ENCODE data around the gene EXPH5. TPM values are rescaled to one million over a fixed set of nuclear protein-coding genes. Genes with fewer than 3 reads are reported as not detected.
A peak's percentile ranks its signal among the peaks of the same experiment; 100 is the strongest.
"Not testable (repeated sequence)": the region's sequence is repeated elsewhere in the genome, so short reads cannot be mapped to it uniquely, and the experiment has no call there.

The EXPH5 gene, protein sequence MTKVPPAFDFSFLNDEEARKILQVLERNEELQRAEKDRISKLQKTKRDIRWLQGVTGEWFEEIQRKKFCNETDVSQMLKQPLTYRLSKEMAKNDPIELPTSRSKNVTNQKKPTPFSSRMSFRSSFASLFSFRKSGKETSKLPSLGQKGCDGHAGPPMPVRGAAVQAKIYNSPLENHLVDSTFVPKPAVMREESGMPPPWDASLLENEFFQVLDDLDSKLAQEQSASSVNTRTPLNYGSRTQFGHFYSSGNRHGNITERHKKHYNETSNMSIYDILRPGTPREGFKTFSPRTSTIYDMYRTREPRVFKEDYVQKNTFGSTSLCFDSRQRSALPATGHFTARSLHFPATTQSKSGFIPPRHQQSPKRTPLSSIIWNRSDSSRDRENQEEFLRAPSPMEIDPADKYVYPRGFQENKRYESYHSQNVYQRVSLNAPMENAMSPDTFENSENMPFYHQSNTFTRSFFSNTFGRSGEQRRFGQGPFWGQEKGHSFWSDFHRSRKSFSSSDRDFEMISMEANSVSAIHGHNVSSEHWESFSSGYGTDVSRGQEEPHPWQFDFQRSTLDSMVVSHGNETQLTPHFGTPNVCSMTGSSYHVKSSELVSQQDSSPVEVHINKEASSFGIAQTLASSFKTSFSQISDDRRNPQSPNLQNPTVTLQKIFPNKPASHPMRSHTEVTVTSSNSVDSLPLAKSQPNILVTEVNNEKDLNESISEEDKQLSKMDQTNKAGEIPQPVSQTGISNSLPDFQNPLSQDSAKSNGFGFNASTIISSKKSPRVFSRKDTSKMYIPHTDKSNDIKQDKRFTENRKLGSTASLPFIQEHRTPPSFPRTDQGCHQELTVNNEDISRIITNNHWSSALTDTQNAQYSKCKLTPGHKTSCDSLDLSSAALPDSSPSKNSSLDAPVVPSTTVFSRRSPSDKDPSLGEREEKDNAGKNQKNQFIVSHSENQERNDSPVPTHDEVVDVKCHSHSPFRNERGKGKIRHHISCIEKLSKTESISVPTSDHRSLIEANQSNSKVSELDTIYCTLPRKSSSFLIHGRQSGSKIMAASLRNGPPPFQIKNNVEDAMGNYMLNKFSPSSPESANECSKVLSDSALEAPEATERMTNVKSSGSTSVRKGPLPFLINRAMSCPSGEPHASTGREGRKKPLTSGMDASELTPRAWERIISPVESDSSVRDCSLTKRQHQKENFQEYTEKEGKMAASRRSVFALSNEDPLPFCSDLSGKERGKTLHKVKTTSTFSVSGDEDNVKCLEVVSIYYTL (N-terminal part only)
- 0.06 TPM for polyA plus RNA-seq (2013, experiment 1 of 2)
- 0.07 TPM for polyA plus RNA-seq (2013, experiment 2 of 2)

DNA sequence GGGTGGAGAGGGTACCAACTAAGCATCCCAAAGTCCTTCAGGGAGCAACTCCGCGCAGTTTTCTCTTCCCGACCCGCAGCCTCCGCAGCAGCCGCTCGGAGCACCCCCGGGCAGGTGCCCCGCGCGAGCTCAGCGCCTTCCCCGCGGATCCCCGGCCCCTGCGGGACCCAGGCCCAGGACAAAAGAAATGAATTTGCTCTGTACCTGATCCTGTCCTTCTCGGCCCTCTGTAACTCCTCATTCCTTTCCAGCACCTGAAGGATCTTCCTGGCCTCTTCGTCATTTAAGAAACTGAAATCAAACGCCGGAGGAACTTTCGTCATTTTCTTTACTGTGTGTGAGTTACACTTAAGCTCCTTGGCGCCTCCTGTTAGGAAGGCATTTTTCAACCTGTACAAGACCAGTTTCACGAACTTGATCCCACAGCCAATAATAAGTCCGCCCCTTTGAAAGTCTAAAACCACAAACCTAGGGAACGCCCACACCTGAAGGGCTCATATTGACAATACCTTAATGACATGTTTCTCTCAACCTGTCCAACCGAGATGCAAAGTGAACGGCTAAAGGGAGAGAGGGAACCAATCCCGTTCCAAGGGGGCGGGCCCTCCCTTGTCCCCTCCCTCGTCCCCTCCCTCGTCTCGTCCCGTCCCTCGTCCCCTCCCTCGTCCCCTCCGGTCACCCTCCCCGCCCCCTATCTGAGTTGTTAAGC, at the start of gene EXPH5:
Gene EXPH5 (minus strand): TSS at position 555 of the 709 bp plus-strand sequence. CDS start 232 bp downstream, at position 323.
- peak within 1 kb of the TSS; percentile 40 for H2BK120ac ChIP-seq (ENCODE audit: low read depth, low read length)
- H3K4ac ChIP-seq (ENCODE audit: low read depth in 1 of 2, low read length in 2 of 2): no peak within 1 kb of the TSS
- H3K18ac ChIP-seq (ENCODE audit: low read depth in 1 of 2, low read length in 2 of 2): peak within 1 kb of the TSS in 1 of 2 experiments; percentile 66
- H3K4me3 ChIP-seq (ENCODE audit: insufficient read depth in 1 of 2, low read depth in 1 of 2, low read length in 2 of 2): peak within 1 kb of the TSS; percentile 71 to 80
- H4K91ac ChIP-seq (ENCODE audit: low read length): no peak within 1 kb of the TSS
- no peaks in the 10 kb centered on the region for H3K9me3 ChIP-seq (ENCODE audit: control insufficient read depth, low read length)
- H3K23ac ChIP-seq (ENCODE audit: low read length in 2 of 2): no peak within 1 kb of the TSS
- H3K27me3 ChIP-seq (ENCODE audit: control insufficient read depth in 1 of 2, insufficient read depth in 1 of 2, low read length in 2 of 2): peaks cover 0 to 53% of the 10 kb centered on the region in 2 experiments
- DNase-seq: peak; percentile 77
- peaks cover 5% of the 10 kb centered on the region for H3K4me1 ChIP-seq (ENCODE audit: control insufficient read depth, insufficient read depth, low read depth, low read length)
- no peak within 1 kb of the TSS for H2BK5ac ChIP-seq (ENCODE audit: low read depth, low read length, poor library complexity, severe bottlenecking)
- H2BK12ac ChIP-seq (ENCODE audit: low read length in 2 of 2): no peak within 1 kb of the TSS
- peaks cover 2% of the 10 kb centered on the region for H3K79me1 ChIP-seq (replicated peaks; ENCODE audit: low read length, poor library complexity, severe bottlenecking)
- peak within 1 kb of the TSS; percentile 69 for H4K8ac ChIP-seq (ENCODE audit: low read length)
- H2BK15ac ChIP-seq (ENCODE audit: low read depth, poor library complexity, severe bottlenecking): peak within 1 kb of the TSS; percentile 48
- peak within 1 kb of the TSS; percentile 16 for H2AFZ ChIP-seq (ENCODE audit: low read depth, low read length)
- WGBS: under 1% methylated on average over 29 of the region's 37 CpGs
- no peaks in the 10 kb centered on the region for H3K36me3 ChIP-seq (ENCODE audit: control insufficient read depth in 1 of 2, insufficient read depth in 2 of 2, low read depth in 1 of 2, low read length in 2 of 2)
- peak within 1 kb of the TSS; percentile 20 for H3K9ac ChIP-seq (ENCODE audit: low read length)
- H2AK5ac ChIP-seq (ENCODE audit: low read length, severe bottlenecking): no peak within 1 kb of the TSS
- H3K14ac ChIP-seq (ENCODE audit: low read length in 2 of 2): no peak within 1 kb of the TSS
- H3K27ac ChIP-seq (ENCODE audit: low read length, poor library complexity, severe bottlenecking): no peak within 1 kb of the TSS
- peak within 1 kb of the TSS; percentile 81 for H3K4me2 ChIP-seq (ENCODE audit: low read length, poor library complexity, severe bottlenecking)

DNA sequence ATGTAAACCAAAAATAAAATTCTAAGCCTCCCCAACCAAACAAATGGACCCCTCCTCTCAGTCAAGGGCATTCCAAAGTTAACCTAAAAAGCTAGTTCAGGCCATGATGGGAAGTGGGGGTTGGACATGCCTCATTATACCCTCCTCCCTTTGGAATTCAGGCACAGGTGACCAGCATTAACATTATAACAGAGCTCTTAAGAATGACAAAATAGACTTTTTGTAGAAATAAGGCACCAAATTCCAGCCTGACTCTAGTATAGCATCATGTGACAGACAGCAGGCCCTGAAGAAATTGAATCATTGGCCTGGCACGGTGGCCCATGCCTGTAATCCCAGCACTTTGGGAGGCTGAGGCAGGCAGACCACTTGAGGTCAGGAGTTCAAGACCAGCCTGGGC, 48.2 kb upstream of the EXPH5 start:
- not testable (repeated sequence) for H2BK15ac ChIP-seq (ENCODE audit: low read depth, poor library complexity, severe bottlenecking); H2BK120ac ChIP-seq (ENCODE audit: low read depth, low read length); H3K18ac ChIP-seq (ENCODE audit: low read depth in 1 of 2, low read length in 2 of 2); H2AFZ ChIP-seq (ENCODE audit: low read depth, low read length); H4K8ac ChIP-seq (ENCODE audit: low read length); H3K4ac ChIP-seq (ENCODE audit: low read depth in 1 of 2, low read length in 2 of 2); H3K4me1 ChIP-seq (ENCODE audit: control insufficient read depth, insufficient read depth, low read depth, low read length); H3K79me1 ChIP-seq (replicated peaks; ENCODE audit: low read length, poor library complexity, severe bottlenecking); H2BK5ac ChIP-seq (ENCODE audit: low read depth, low read length, poor library complexity, severe bottlenecking); H3K4me2 ChIP-seq (ENCODE audit: low read length, poor library complexity, severe bottlenecking); H3K4me3 ChIP-seq (ENCODE audit: insufficient read depth in 1 of 2, low read depth in 1 of 2, low read length in 2 of 2); H3K27ac ChIP-seq (ENCODE audit: low read length, poor library complexity, severe bottlenecking); H3K23ac ChIP-seq (ENCODE audit: low read length in 2 of 2); H3K27me3 ChIP-seq (ENCODE audit: control insufficient read depth in 1 of 2, insufficient read depth in 1 of 2, low read length in 2 of 2); H3K9me3 ChIP-seq (ENCODE audit: control insufficient read depth, low read length); H2BK12ac ChIP-seq (ENCODE audit: low read length in 2 of 2); H3K36me3 ChIP-seq (ENCODE audit: control insufficient read depth in 1 of 2, insufficient read depth in 2 of 2, low read depth in 1 of 2, low read length in 2 of 2); DNase-seq; H2AK5ac ChIP-seq (ENCODE audit: low read length, severe bottlenecking); H3K9ac ChIP-seq (ENCODE audit: low read length); H4K91ac ChIP-seq (ENCODE audit: low read length); H3K14ac ChIP-seq (ENCODE audit: low read length in 2 of 2)
- WGBS: 71% methylated on average over 1 of the region's 1 CpG

DNA sequence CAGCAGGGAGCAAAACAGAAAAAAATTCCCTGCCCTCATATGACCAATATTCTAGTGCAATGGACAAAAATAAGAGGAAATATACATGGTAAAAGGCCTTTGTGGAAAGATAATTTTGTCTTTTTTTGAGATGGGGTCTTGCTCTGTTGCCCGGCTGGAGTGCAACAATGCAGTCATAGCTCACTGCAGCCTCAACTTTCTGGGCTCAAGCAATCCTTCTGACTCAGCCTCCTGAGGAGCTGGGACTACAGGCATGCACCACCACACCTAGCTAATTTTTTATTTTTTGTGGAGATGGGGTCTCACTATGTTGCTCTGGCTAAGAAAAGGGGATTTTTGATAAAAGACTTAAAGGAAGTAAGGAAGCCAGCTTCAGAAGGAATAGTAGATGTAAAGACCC, 45.6 kb upstream of the EXPH5 start:
- H4K91ac ChIP-seq (ENCODE audit: low read length): no peak overlapping the region
- H3K9me3 ChIP-seq (ENCODE audit: control insufficient read depth, low read length): no peaks in the 10 kb centered on the region
- no peak overlapping the region for H3K9ac ChIP-seq (ENCODE audit: low read length)
- 86% methylated on average over 1 of the region's 1 CpG for WGBS
- H3K4me3 ChIP-seq (ENCODE audit: insufficient read depth in 1 of 2, low read depth in 1 of 2, low read length in 2 of 2): no peak overlapping the region
- no peak overlapping the region for H3K14ac ChIP-seq (ENCODE audit: low read length in 2 of 2)
- H3K36me3 ChIP-seq (ENCODE audit: control insufficient read depth in 1 of 2, insufficient read depth in 2 of 2, low read depth in 1 of 2, low read length in 2 of 2): no peaks in the 10 kb centered on the region
- no peak overlapping the region for H2BK15ac ChIP-seq (ENCODE audit: low read depth, poor library complexity, severe bottlenecking)
- no peak overlapping the region for H3K4me2 ChIP-seq (ENCODE audit: low read length, poor library complexity, severe bottlenecking)
- no peak overlapping the region for H3K4ac ChIP-seq (ENCODE audit: low read depth in 1 of 2, low read length in 2 of 2)
- no peaks in the 10 kb centered on the region for H3K27me3 ChIP-seq (ENCODE audit: control insufficient read depth in 1 of 2, insufficient read depth in 1 of 2, low read length in 2 of 2)
- no peak overlapping the region for H3K27ac ChIP-seq (ENCODE audit: low read length, poor library complexity, severe bottlenecking)
- H2AFZ ChIP-seq (ENCODE audit: low read depth, low read length): no peak overlapping the region
- no peak overlapping the region for H4K8ac ChIP-seq (ENCODE audit: low read length)
- H2BK5ac ChIP-seq (ENCODE audit: low read depth, low read length, poor library complexity, severe bottlenecking): no peak overlapping the region
- no peak overlapping the region for H2BK120ac ChIP-seq (ENCODE audit: low read depth, low read length)
- H3K23ac ChIP-seq (ENCODE audit: low read length in 2 of 2): no peak overlapping the region
- no peak overlapping the region for H2AK5ac ChIP-seq (ENCODE audit: low read length, severe bottlenecking)
- H3K18ac ChIP-seq (ENCODE audit: low read depth in 1 of 2, low read length in 2 of 2): no peak overlapping the region
- no peaks in the 10 kb centered on the region for H3K4me1 ChIP-seq (ENCODE audit: control insufficient read depth, insufficient read depth, low read depth, low read length)
- DNase-seq: no peak
- H2BK12ac ChIP-seq (ENCODE audit: low read length in 2 of 2): no peak overlapping the region
- H3K79me1 ChIP-seq (replicated peaks; ENCODE audit: low read length, poor library complexity, severe bottlenecking): no peaks in the 10 kb centered on the region

Measured in mesenchymal stem cell (in vitro differentiated cells and primary cell).